HG03139 (cell line): ENCODE results near the gene TANGO2.

ENCODE experiments used
- ATAC-seq: cut with Tn5 transposase; IDR thresholded peaks from one replicate; pipeline ENCODE4 v1.9.1; 2021; ENCODE audit not compliant: unreplicated experiment

TANGO2 gene

DNA sequence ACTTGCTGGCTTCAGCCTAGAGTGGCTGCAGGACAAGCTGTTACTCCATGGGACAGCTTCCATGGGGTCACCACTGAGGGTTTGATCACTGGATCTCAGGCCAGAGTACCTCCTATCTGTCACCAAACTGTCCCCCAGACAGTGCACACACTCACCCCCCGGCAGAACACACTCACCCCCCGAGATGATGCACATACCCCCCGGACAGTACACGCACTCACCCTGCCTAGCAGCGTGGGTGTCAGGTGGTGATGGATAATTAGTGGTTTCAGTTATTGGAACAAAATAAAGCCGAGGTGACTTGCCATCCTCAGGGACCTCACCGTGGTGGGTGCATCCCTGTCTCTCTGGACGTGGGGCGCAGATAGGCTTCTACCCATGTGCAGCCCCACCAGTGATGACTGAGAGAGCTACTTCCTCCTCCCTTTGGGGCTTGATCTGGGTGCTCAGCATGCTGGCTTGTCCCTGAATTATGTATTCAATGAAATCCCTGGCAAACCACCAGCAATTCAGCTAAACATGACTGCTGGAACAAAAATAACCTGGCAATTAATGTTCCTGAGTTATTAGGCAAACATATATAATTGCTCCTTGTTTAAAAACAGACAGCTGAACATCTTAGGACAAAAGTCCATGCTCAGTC is 18.9 kb downstream of the TANGO2 start:
- no peak for ATAC-seq

GRCh38 chr22:20040327-20041200 is 19.7 kb downstream of the TANGO2 start:
- no peak for ATAC-seq

DNA sequence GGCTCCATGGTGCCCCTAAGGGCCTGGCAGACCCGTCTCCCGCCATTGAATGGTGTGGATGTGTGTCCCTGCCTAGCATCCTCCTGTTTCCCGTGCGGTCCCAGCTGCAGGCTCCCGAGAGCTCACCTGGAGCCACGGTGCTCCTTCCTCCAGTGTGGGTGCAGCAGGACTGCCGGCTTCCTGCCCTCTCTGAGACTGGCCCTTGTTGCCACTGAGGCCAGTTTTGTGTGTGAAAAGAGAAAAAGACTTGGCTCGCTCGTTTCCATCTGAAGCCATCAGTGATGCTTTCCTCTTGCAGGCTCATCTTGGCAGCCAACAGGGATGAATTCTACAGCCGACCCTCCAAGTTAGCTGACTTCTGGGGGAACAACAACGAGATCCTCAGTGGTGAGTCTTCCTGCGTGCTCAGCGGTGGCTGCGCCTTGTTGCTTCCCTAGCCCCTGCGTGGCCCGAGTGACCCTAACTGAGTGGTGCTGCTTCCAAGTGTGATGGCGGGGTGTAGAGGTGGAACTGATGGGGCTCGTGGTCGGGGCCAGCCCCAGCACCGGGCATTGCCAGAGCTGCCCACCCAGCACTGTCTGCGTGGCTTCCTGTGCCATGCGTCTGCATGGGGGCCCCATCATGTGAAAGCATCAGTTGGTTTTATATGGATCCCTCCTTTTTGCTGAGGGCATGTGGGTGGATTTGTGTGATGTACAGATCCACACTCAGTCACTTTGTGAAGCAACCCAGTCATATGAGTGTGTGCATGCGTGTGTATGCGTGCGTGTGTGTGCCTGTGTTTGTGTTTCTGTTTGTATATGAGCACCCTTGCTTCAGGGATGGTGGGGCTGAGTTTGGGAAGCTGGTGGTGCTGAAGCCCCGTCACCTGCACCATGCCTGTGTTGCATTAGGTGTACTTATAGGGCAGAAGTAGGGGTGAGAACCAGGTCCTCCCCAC is 22.4 kb downstream of the TANGO2 start:
- ATAC-seq = no peak

DNA sequence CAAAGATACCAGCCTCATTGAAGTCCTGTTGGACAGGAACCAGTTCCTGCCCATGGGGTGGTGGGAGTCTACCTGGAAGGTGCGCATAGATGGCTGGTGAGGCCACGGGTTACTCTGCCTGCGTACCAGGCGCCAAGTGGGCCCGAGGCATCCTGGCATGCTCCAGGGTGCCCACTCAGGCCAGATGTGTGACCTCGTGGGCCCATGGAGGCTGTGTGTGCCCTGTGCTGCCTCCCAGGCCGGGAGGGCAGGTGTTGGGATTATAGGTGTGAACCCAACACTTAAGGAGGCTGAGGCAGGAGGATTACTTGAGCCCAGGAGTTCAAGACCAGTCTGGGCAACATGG is 23.1 kb downstream of the TANGO2 start:
- no peak for ATAC-seq

DNA sequence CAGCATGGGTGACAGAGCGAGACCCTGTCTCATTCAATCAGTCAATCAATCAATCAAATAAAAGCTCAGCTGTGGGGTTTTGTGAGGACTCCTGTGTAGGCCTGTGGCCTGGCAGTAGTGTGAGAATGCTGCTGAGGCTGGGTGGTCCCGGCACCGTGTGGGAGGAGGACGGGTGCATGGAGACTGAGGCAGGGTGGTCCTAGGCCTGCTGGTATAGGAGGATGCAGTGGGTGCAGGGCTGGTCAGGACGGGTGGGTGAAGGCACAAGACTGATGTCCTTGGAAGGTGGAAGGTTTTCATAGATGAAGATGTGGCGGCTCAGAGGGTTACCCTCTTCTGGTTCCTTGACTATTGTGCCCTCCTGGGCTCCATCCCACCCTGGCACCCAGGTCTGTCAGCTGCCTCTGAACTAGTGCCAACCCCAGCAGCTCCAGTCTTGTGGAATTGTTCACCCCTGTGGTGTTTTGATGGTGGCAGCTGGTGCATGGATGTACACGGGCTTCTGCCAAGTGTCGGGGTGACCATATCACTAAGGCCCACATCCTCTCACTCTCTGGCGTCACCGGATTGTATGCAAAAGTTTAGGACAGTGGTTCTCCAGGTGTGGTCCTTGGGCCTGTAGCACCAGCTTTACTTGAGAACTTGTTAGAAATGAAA is 23.7 kb downstream of the TANGO2 start:
- ATAC-seq = no peak

DNA sequence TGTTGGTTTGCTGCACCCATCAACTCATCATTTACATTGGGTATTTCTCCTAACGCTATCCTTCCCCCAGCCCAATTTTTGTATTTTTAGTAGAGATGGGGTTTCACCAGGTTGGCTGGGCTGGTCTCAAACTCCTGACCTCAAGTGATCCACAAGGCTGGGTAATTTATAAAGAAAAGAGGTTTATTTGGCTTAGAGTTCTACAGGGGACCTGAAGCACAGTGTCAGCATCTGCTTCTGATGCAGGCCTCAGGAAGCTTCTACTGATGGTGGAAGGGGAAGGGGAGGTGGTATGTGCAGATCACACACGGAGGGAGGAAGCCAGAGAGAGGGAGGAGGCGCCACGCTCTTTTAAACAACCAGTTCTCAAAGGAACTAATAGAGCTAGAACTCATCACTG is 25.8 kb downstream of the TANGO2 start:
- ATAC-seq = no peak

GRCh38 chr22:20051927-20052308 is 31.0 kb downstream of the TANGO2 start:
- ATAC-seq = no peak

DNA sequence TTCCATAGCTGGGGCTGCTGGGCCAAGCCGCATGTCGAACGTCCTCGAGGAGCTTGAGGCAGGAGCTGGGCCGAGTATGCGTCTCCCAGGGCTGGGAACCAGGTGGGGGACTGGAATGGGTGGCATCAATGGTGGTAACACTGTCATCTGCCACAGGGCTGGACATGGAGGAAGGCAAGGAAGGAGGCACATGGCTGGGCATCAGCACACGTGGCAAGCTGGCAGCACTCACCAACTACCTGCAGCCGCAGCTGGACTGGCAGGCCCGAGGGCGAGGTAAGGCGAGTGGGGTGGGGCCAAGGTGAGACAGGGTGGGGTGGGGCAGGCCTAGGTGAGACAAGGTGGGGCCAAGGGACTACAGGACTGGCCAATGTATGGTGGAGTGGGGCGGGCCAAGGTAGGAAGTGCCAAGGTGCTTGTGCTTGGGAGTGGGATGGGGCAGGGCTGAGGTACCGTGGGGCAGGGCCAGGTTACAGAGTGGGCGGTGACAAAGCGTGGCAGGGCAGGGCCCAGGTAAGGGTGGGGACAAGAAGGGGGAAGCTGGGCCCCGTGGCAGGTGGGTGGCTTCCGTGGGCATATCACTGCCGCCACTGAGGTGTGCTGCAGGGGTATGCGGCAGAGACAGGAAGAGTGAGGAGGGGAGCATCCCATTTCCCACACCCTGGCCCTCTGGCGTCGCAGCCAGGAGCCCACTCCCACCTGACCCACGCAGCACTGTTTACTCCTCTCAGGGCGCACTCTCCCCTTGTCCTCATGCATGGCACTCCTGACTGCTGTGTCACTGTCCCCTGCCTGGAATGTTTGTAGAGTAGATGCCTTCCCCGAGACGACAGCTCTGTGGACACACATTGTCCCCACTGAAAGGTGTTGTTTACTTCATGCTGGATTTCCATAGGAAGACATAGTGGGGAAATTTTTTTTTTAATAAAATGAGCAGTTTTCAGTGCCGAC is 31.7 kb downstream of the TANGO2 start:
- ATAC-seq = no peak

GRCh38 chr22:20053407-20054033 is 32.6 kb downstream of the TANGO2 start:
- no peak for ATAC-seq

- no peak for ATAC-seq
These were observed 33.1 kb downstream of the TANGO2 start for GRCh38 chr22:20054034-20054427.

DNA sequence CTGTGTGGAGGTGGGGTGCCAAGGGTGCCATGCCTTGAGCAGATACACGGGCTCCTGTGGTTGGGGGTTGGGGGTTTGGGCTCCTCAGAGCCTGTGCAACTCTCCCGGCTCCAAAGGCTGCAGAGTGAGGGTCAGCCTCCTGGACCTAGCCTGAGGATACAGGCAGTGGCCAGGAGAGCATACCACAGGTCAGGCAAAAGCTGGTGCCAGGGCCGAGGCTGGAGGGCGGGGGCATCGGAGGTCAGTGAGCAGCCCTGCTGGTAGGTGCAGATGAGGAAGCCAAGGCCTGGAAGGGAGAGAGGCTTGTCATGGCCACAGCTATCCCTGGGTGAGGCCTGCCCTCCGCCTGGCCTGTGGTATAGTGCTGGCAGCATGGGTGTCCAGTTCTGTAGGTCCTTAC is 33.6 kb downstream of the TANGO2 start:
- ATAC-seq = no peak

DNA sequence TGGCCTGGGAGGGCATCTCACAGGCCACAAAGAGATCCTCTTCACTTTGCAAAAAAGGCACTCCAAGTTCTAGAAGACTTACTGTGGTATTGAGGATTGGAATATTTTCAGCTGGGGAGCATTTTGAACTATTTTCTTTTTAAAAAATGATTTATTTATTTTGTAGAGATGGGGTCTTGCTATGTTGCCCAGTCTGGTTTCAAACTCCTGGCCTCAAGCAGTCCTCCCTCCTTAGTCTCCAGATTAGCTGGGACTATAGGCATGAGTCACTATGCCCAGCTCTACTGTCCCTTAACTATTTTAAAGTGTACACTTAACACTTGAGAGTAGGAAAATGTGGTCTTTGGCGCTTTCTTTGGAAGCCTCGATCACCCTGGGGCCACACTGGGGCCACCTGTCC is 34.2 kb downstream of the TANGO2 start:
- no peak for ATAC-seq

DNA sequence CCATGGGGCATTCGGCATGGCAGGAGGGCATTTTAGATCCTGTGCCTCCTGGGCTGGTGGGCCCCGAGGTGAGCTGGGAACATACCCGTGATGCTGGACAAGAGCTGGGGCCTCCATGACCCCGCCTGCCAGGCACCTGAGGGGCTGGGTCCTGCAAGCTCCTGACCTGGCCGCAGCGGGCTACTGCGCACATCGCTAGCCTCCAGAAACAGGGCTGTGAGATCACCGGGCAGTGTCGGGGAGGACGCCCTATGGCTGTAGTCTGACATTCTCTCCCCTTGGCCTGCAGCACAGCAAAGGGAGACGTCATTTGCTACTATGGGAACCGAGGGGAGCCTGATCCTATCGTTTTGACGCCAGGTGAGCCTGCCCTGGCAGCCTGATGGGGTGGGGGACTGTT is 34.7 kb downstream of the TANGO2 start:
- ATAC-seq = no peak

DNA sequence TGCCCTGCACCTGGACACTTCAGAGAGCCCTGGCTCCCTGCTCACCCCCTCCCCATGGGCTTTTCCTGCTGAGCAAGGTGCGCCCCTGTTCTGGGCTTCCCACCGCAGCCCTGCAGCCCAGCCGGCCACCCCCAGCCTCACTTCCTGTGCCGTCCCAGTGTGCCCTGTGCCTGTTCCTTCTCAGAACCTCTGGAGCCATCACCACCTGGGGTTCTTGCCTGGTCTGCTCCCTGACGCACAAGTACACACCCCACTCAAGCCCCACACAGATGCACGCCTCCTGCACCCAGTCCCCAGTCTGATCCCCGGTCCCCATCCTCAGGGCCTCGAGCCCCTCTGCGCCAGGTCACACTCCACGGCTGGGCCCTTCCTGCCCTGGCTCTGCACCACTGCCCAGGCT is 35.3 kb downstream of the TANGO2 start:
- no peak for ATAC-seq

- no peak for ATAC-seq
These were observed 35.9 kb downstream of the TANGO2 start for GRCh38 chr22:20056696-20057386.

DNA sequence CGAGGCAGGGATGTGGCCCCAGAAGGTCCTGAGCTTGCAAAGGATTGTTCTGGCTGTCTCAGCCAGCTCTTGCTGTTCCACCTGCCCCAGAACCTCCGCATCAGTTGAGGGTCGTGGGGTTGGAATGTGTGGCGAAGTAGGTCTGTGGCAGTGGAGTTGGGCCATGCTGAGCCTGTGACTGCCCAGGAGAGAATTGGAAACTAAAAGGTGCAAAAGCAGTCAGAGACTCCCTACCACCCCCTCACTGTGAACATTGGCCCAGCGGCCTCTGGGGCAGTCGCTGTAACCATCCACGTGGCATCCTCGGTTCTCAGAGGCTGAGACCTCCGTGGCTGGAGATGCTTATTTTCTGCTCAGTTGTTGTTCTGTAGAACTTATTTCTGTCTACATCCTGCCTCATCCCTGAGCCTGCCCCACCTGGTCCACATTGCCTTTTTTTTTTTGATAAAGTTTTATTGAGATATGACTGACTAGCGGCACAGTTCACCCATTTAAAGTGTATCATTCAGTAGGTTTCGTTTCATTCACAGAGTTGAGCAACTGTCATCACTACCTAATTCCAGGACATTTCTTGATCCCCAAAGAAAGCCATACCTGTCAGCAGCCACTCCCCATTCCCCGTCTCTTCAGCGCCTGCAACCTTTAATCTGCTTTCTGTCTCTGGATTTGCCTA is 36.8 kb downstream of the TANGO2 start:
- no peak for ATAC-seq

GRCh38 chr22:20058989-20059770 is 38.3 kb downstream of the TANGO2 start:
- no peak for ATAC-seq
